ENCODE results near the gene JARID2. TPM values are rescaled to one million over a fixed set of nuclear protein-coding genes. Genes with fewer than 3 reads are reported as not detected.

The JARID2 gene
- total RNA-seq, 2 experiments from 2014 or later = 25.4 to 25.5 TPM

GRCh38 chr6:15368186-15368585 is 122.3 kb downstream of the JARID2 start:
- peaks cover 61% of the 10 kb centered on the region for H3K4me1 Mint-ChIP-seq (ENCODE audit: low read depth)
- POLR2A ChIA-PET = interaction anchor here (1.5 kb wide), 1 partner anchor 11 kb away, joined by 4 read pairs; no protein-coding TSS in a partner anchor
- peak overlapping the region; percentile 17 for H3K27ac Mint-ChIP-seq
- CTCF ChIA-PET = no interaction called here
- ATAC-seq (no peak), DNase-seq (no peak)
- H3K27me3 Mint-ChIP-seq = no peaks in the 10 kb centered on the region
- no peaks in the 10 kb centered on the region for H3K9me3 Mint-ChIP-seq
- intact Hi-C loops (cut with micrococcal nuclease) = no loop called here
- peaks cover 12% of the 10 kb centered on the region for H3K36me3 Mint-ChIP-seq (ENCODE audit: low read depth)
- H3K4me3 Mint-ChIP-seq = no peak overlapping the region
- no peak for TF ChIP-seq CTCF (IDR thresholded peaks at IDR 0.05)

GRCh38 chr6:15368873-15369272 is 123.0 kb downstream of the JARID2 start:
- ChIA-PET POLR2A (no interaction called here), CTCF (no interaction called here)
- DNase-seq = no peak
- Mint-ChIP-seq H3K4me1 (ENCODE audit: low read depth) (peaks cover 61% of the 10 kb centered on the region), H3K4me3 (no peak overlapping the region), H3K36me3 (ENCODE audit: low read depth) (peaks cover 12% of the 10 kb centered on the region), H3K9me3 (no peaks in the 10 kb centered on the region), H3K27ac (no peak overlapping the region), H3K27me3 (no peaks in the 10 kb centered on the region)
- no peak for TF ChIP-seq CTCF (IDR thresholded peaks at IDR 0.05)
- intact Hi-C loops (cut with micrococcal nuclease) = no loop called here
- no peak for ATAC-seq

- ChIA-PET CTCF (no interaction called here), POLR2A (interaction anchor here (1.0 to 1.2 kb wide), 2 partner anchors 9 to 123 kb away, joined by 3 read pairs; no protein-coding TSS in a partner anchor)
- ATAC-seq (no peak), DNase-seq (no peak)
- H3K36me3 Mint-ChIP-seq (ENCODE audit: low read depth) = peaks cover 12% of the 10 kb centered on the region
- no peaks in the 10 kb centered on the region for H3K9me3 Mint-ChIP-seq
- H3K27ac Mint-ChIP-seq = no peak overlapping the region
- TF ChIP-seq CTCF (IDR thresholded peaks at IDR 0.05) = no peak
- H3K27me3 Mint-ChIP-seq = no peaks in the 10 kb centered on the region
- intact Hi-C loops (cut with micrococcal nuclease) = no loop called here
- no peak overlapping the region for H3K4me3 Mint-ChIP-seq
- H3K4me1 Mint-ChIP-seq (ENCODE audit: low read depth) = peaks cover 61% of the 10 kb centered on the region
These were observed 124.0 kb downstream of the JARID2 start for GRCh38 chr6:15369838-15370237.

- H3K27me3 Mint-ChIP-seq = no peaks in the 10 kb centered on the region
- no peak overlapping the region for H3K27ac Mint-ChIP-seq
- H3K9me3 Mint-ChIP-seq = no peaks in the 10 kb centered on the region
- intact Hi-C loops (cut with micrococcal nuclease) = no loop called here
- H3K4me1 Mint-ChIP-seq (ENCODE audit: low read depth) = peaks cover 54% of the 10 kb centered on the region
- ATAC-seq (peak; percentile 20), DNase-seq (no peak)
- TF ChIP-seq CTCF (IDR thresholded peaks at IDR 0.05) = no peak
- no peak overlapping the region for H3K4me3 Mint-ChIP-seq
- CTCF ChIA-PET = interaction anchor here (0.8 to 1.8 kb wide), 2 partner anchors 9 to 11 kb away, joined by 3 to 5 read pairs; no protein-coding TSS in a partner anchor
- H3K36me3 Mint-ChIP-seq (ENCODE audit: low read depth) = peaks cover 19% of the 10 kb centered on the region
- POLR2A ChIA-PET = interaction anchor here (1.0 to 1.2 kb wide), 2 partner anchors 8 to 124 kb away, joined by 3 read pairs; no protein-coding TSS in a partner anchor
These were observed 125.1 kb downstream of the JARID2 start for GRCh38 chr6:15370733-15371671.

- ATAC-seq = no peak
These were observed 127.1 kb downstream of the JARID2 start for GRCh38 chr6:15372932-15373331.

More at GRCh38 chr6:15372932-15373331, 127.1 kb downstream of the JARID2 start:
- intact Hi-C loops (cut with micrococcal nuclease) = no loop called here
- POLR2A ChIA-PET = no interaction called here
- no peak for TF ChIP-seq CTCF (IDR thresholded peaks at IDR 0.05)
- H3K9me3 Mint-ChIP-seq = peaks cover 4% of the 10 kb centered on the region
- CTCF ChIA-PET = interaction anchor here (0.7 kb wide), 1 partner anchor 12 kb away, joined by 4 read pairs; no protein-coding TSS in a partner anchor
- peaks cover 26% of the 10 kb centered on the region for H3K36me3 Mint-ChIP-seq (ENCODE audit: low read depth)
- peaks cover 44% of the 10 kb centered on the region for H3K4me1 Mint-ChIP-seq (ENCODE audit: low read depth)
- no peak overlapping the region for H3K27ac Mint-ChIP-seq
- H3K4me3 Mint-ChIP-seq = no peak overlapping the region
- H3K27me3 Mint-ChIP-seq = no peaks in the 10 kb centered on the region
- no peak for DNase-seq
